Common myeloid progenitor, CD34-positive (primary cell): ENCODE data around the gene MNX1.

Source experiments
- CTCF ChIA-PET: fragments of 350-600 bp; sonication (Branson Sonifier 250); formaldehyde crosslinking; loops from one replicate; lab custom pipeline; 2021; ENCODE audit warnings: antibody characterized with exemption; lab: Charles Lee
- POLR2A ChIA-PET: fragments of 350-600 bp; sonication (Branson Sonifier 250); formaldehyde crosslinking; loops from one replicate; lab custom pipeline; 2021; ENCODE audit warnings: antibody characterized with exemption; lab: Charles Lee
- DNase-seq, 3 donors: peaks; one replicate each; pipeline versions ENCODE4 v3.0.0 to v3.0.0-alpha.2; 2013
- H3K27ac ChIP-seq, 2 experiments: 1 replicate in 1 of 2; 2 replicates in 1 of 2; pipeline ENCODE4 v1.7.0; 2013; ENCODE audit warnings: inconsistent platforms in 2 of 2, low read length in 2 of 2, mild to moderate bottlenecking in 2 of 2, low read depth in 1 of 2, moderate library complexity in 1 of 2; ENCODE audit not compliant: severe bottlenecking in 2 of 2, insufficient read depth in 1 of 2, poor library complexity in 1 of 2
- H3K27me3 ChIP-seq, 5 experiments: replicated peaks in 2 of 5; 1 replicate in 3 of 5; 2 replicates in 2 of 5; pipeline versions ENCODE4 v1.6.1 to v1.7.0; 2013; ENCODE audit warnings: low read length in 4 of 5, mild to moderate bottlenecking in 2 of 5, moderate library complexity in 2 of 5, inconsistent platforms in 1 of 5; ENCODE audit not compliant: insufficient read depth in 5 of 5, control insufficient read depth in 4 of 5
- H3K36me3 ChIP-seq, 4 experiments: 1 replicate in 2 of 4; 2 replicates in 2 of 4; pipeline versions ENCODE4 v1.6.1 to v1.7.0; 2013; ENCODE audit warnings: low read length in 3 of 4, control low read depth in 1 of 4, mild to moderate bottlenecking in 1 of 4; ENCODE audit not compliant: control insufficient read depth in 4 of 4, insufficient read depth in 4 of 4
- H3K4me1 ChIP-seq, 4 experiments: 1 replicate in 3 of 4; 2 replicates in 1 of 4; pipeline versions ENCODE4 v1.6.1 to v1.7.1; 2013; ENCODE audit warnings: low read length in 3 of 4, mild to moderate bottlenecking in 3 of 4, control low read depth in 1 of 4, inconsistent platforms in 1 of 4, moderate library complexity in 1 of 4; ENCODE audit not compliant: control insufficient read depth in 4 of 4, insufficient read depth in 4 of 4; ENCODE audit errors: control extremely low read depth in 1 of 4
- H3K4me3 ChIP-seq, 7 experiments: 1 replicate in 4 of 7; 2 replicates in 3 of 7; pipeline versions ENCODE4 v1.5.1 to v1.7.0; 2013; ENCODE audit warnings: mild to moderate bottlenecking in 7 of 7, low read length in 6 of 7, moderate library complexity in 6 of 7, inconsistent platforms in 2 of 7, low read depth in 2 of 7, control low read depth in 1 of 7; ENCODE audit not compliant: insufficient read depth in 4 of 7, control insufficient read depth in 1 of 7; ENCODE audit errors: extremely low read depth in 1 of 7
- H3K9me3 ChIP-seq, 5 experiments: 1 replicate in 4 of 5; 2 replicates in 1 of 5; pipeline versions ENCODE4 v1.6.1 to v1.7.1; 2013; ENCODE audit warnings: low read length in 4 of 5, mild to moderate bottlenecking in 2 of 5, inconsistent platforms in 1 of 5, low read depth in 1 of 5, moderate library complexity in 1 of 5; ENCODE audit not compliant: control insufficient read depth in 4 of 5, insufficient read depth in 2 of 5; ENCODE audit errors: control extremely low read depth in 1 of 5
- WGBS: methylation state at CpG from one replicate; pipeline ENCODE4 v1.1.5; 2013; ENCODE audit not compliant: insufficient coverage; 5-methylcytosine and 5-hydroxymethylcytosine counted together

Gene MNX1

GRCh38 chr7:156984174-156984891 is 26.1 kb downstream of the MNX1 start:
- POLR2A ChIA-PET, result no interaction called here
- 95% methylated on average over 7 of the region's 14 CpGs for WGBS

GRCh38 chr7:156979711-156980110 is 30.8 kb downstream of the MNX1 start:
- no peaks in the 10 kb centered on the region for H3K4me1 ChIP-seq
- H3K9me3 ChIP-seq, result peaks cover 4 to 12% (median 7%) of the 10 kb centered on the region in 5 experiments
- H3K4me3 ChIP-seq, result no peak overlapping the region
- CTCF ChIA-PET, result interaction anchor here (1.6 kb wide), 1 partner anchor 10 kb away, joined by 5 read pairs; no protein-coding TSS in a partner anchor
- no peak for DNase-seq
- peaks cover 0 to 4% (median 0%) of the 10 kb centered on the region in 5 experiments for H3K27me3 ChIP-seq
- POLR2A ChIA-PET, result no interaction called here
- WGBS, result 100% methylated on average over 3 of the region's 4 CpGs
- no peak overlapping the region for H3K27ac ChIP-seq
- peaks cover 0 to 3% (median 0%) of the 10 kb centered on the region in 4 experiments for H3K36me3 ChIP-seq

More at GRCh38 chr7:156984174-156984891, 26.1 kb downstream of the MNX1 start:
- no peak overlapping the region for H3K4me3 ChIP-seq
- no peak overlapping the region for H3K27ac ChIP-seq
- no peak for DNase-seq
- H3K27me3 ChIP-seq, result peaks cover 0 to 7% (median 0%) of the 10 kb centered on the region in 5 experiments
- H3K4me1 ChIP-seq, result no peaks in the 10 kb centered on the region
- peaks cover 0 to 3% (median 0%) of the 10 kb centered on the region in 4 experiments for H3K36me3 ChIP-seq
- CTCF ChIA-PET, result no interaction called here
- H3K9me3 ChIP-seq, result peaks cover 0 to 6% (median 4%) of the 10 kb centered on the region in 5 experiments

- Histone ChIP-seq H3K27ac (no peak overlapping the region), H3K9me3 (peaks cover 4 to 12% (median 7%) of the 10 kb centered on the region in 5 experiments), H3K4me3 (no peak overlapping the region), H3K36me3 (peaks cover 0 to 3% (median 0%) of the 10 kb centered on the region in 4 experiments), H3K27me3 (peaks cover 0 to 2% (median 0%) of the 10 kb centered on the region in 5 experiments), H3K4me1 (no peaks in the 10 kb centered on the region)
- CTCF ChIA-PET, result no interaction called here
- POLR2A ChIA-PET, result no interaction called here
- DNase-seq, result no peak
- 100% methylated on average over 1 of the region's 1 CpG for WGBS
Observed at GRCh38 chr7:156979007-156979606, 31.4 kb downstream of the MNX1 start.

GRCh38 chr7:156975620-156976019 is 34.8 kb downstream of the MNX1 start:
- ChIA-PET CTCF (no interaction called here), POLR2A (no interaction called here)
- DNase-seq, result no peak
- WGBS, result 100% methylated on average over 2 of the region's 5 CpGs
- no peak overlapping the region for H3K4me3 ChIP-seq
- H3K36me3 ChIP-seq, result peaks cover 4 to 20% (median 12%) of the 10 kb centered on the region in 4 experiments
- peaks cover 4 to 12% (median 7%) of the 10 kb centered on the region in 5 experiments for H3K9me3 ChIP-seq
- no peaks in the 10 kb centered on the region for H3K4me1 ChIP-seq
- no peak overlapping the region for H3K27ac ChIP-seq
- no peaks in the 10 kb centered on the region for H3K27me3 ChIP-seq

GRCh38 chr7:156969972-156970420 is 40.5 kb downstream of the MNX1 start:
- H3K4me1 ChIP-seq, result no peaks in the 10 kb centered on the region
- ChIA-PET POLR2A (no interaction called here), CTCF (interaction anchor here (0.6 to 3.5 kb wide), 20 partner anchors 13 to 1358 kb away, joined by 3 to 15 read pairs (median 4); partner anchors contain the start of gene NOM1)
- no peaks in the 10 kb centered on the region for H3K27me3 ChIP-seq
- no peaks in the 10 kb centered on the region for H3K9me3 ChIP-seq
- DNase-seq, result peak in 2 of 3 donors; percentile 16 to 26
- H3K27ac ChIP-seq, result no peak overlapping the region
- peaks cover 6 to 60% (median 51%) of the 10 kb centered on the region in 4 experiments for H3K36me3 ChIP-seq
- no CpG with 5 or more reads among the region's 3 CpGs for WGBS
- H3K4me3 ChIP-seq, result no peak overlapping the region

- H3K4me3 ChIP-seq, result no peak overlapping the region
- H3K27me3 ChIP-seq, result no peaks in the 10 kb centered on the region
- ChIA-PET CTCF (interaction anchor here (1.0 to 2.6 kb wide), 6 partner anchors 17 to 259 kb away, joined by 3 to 15 read pairs (median 6); no protein-coding TSS in a partner anchor), POLR2A (no interaction called here)
- H3K4me1 ChIP-seq, result no peaks in the 10 kb centered on the region
- H3K27ac ChIP-seq, result no peak overlapping the region
- no peak for DNase-seq
- WGBS, result 99% methylated on average over 23 of the region's 27 CpGs
- H3K36me3 ChIP-seq, result peaks cover 6 to 74% (median 67%) of the 10 kb centered on the region in 4 experiments
- H3K9me3 ChIP-seq, result no peaks in the 10 kb centered on the region
Observed at GRCh38 chr7:156968183-156968582, 42.3 kb downstream of the MNX1 start.
